ENCODE data around the gene LMAN2L.
"Not testable (repeated sequence)": the region's sequence is repeated elsewhere in the genome, so short reads cannot be mapped to it uniquely, and the experiment has no call there.

The LMAN2L gene

GRCh38 chr2:96680561-96681141, 59.2 kb downstream of the LMAN2L start:
- H3K36me3 ChIP-seq (ENCODE audit: insufficient read depth, low read depth, low read length) = no peaks in the 10 kb centered on the region
- no peaks in the 10 kb centered on the region for H3K27me3 ChIP-seq (ENCODE audit: insufficient read depth, low read length)
- H3K4me1 ChIP-seq (ENCODE audit: insufficient read depth, low read length) = no peaks in the 10 kb centered on the region; the same call in 1 of the 2 replicates
- no peak overlapping the region for H3K9ac ChIP-seq (ENCODE audit: low read depth, low read length)
- no peaks in the 10 kb centered on the region for H3K9me3 ChIP-seq (ENCODE audit: insufficient read depth, low read depth, low read length)
- H3K4me3 ChIP-seq (ENCODE audit: low read length) = no peak overlapping the region
- H3K27ac ChIP-seq (ENCODE audit: low read length) = no peak overlapping the region

- no peaks in the 10 kb centered on the region for H3K9me3 ChIP-seq (ENCODE audit: insufficient read depth, low read depth, low read length)
- no peaks in the 10 kb centered on the region; the same call in 1 of the 2 replicates for H3K4me1 ChIP-seq (ENCODE audit: insufficient read depth, low read length)
- no peak overlapping the region for H3K27ac ChIP-seq (ENCODE audit: low read length)
- no peak overlapping the region for H3K9ac ChIP-seq (ENCODE audit: low read depth, low read length)
- H3K27me3 ChIP-seq (ENCODE audit: insufficient read depth, low read length) = no peaks in the 10 kb centered on the region
- no peak overlapping the region for H3K4me3 ChIP-seq (ENCODE audit: low read length)
- H3K36me3 ChIP-seq (ENCODE audit: insufficient read depth, low read depth, low read length) = no peaks in the 10 kb centered on the region
Observed at GRCh38 chr2:96679848-96680247, 60.0 kb downstream of the LMAN2L start.

GRCh38 chr2:96669539-96670215, 70.2 kb downstream of the LMAN2L start:
- Histone ChIP-seq H3K4me3 (ENCODE audit: low read length) (no peak overlapping the region), H3K36me3 (ENCODE audit: insufficient read depth, low read depth, low read length) (no peaks in the 10 kb centered on the region), H3K9me3 (ENCODE audit: insufficient read depth, low read depth, low read length) (peaks cover under 1% of the 10 kb centered on the region; the same call in 1 of the 2 replicates), H3K4me1 (ENCODE audit: insufficient read depth, low read length) (no peaks in the 10 kb centered on the region), H3K9ac (ENCODE audit: low read depth, low read length) (no peak overlapping the region), H3K27me3 (ENCODE audit: insufficient read depth, low read length) (no peaks in the 10 kb centered on the region), H3K27ac (ENCODE audit: low read length) (no peak overlapping the region)

GRCh38 chr2:96668771-96669170, 71.1 kb downstream of the LMAN2L start:
- Histone ChIP-seq H3K9me3 (ENCODE audit: insufficient read depth, low read depth, low read length) (peaks cover 7% of the 10 kb centered on the region; the same call in 1 of the 2 replicates), H3K9ac (ENCODE audit: low read depth, low read length) (no peak overlapping the region), H3K27me3 (ENCODE audit: insufficient read depth, low read length) (no peaks in the 10 kb centered on the region), H3K4me3 (ENCODE audit: low read length) (no peak overlapping the region), H3K27ac (ENCODE audit: low read length) (no peak overlapping the region), H3K36me3 (ENCODE audit: insufficient read depth, low read depth, low read length) (no peaks in the 10 kb centered on the region), H3K4me1 (ENCODE audit: insufficient read depth, low read length) (no peaks in the 10 kb centered on the region)

GRCh38 chr2:96665717-96666116, 74.1 kb downstream of the LMAN2L start:
- H3K27me3 ChIP-seq (ENCODE audit: insufficient read depth, low read length); H3K36me3 ChIP-seq (ENCODE audit: insufficient read depth, low read depth, low read length); H3K9ac ChIP-seq (ENCODE audit: low read depth, low read length); H3K27ac ChIP-seq (ENCODE audit: low read length); H3K4me1 ChIP-seq (ENCODE audit: insufficient read depth, low read length); H3K9me3 ChIP-seq (ENCODE audit: insufficient read depth, low read depth, low read length); H3K4me3 ChIP-seq (ENCODE audit: low read length): not testable (repeated sequence)

GRCh38 chr2:96665083-96665569, 74.7 kb downstream of the LMAN2L start:
- Histone ChIP-seq H3K27ac (ENCODE audit: low read length) (no peak overlapping the region), H3K9ac (ENCODE audit: low read depth, low read length) (no peak overlapping the region), H3K9me3 (ENCODE audit: insufficient read depth, low read depth, low read length) (peaks cover 7% of the 10 kb centered on the region; the same call in 1 of the 2 replicates), H3K4me3 (ENCODE audit: low read length) (no peak overlapping the region), H3K36me3 (ENCODE audit: insufficient read depth, low read depth, low read length) (no peaks in the 10 kb centered on the region), H3K27me3 (ENCODE audit: insufficient read depth, low read length) (no peaks in the 10 kb centered on the region), H3K4me1 (ENCODE audit: insufficient read depth, low read length) (no peaks in the 10 kb centered on the region)

- Histone ChIP-seq H3K36me3 (ENCODE audit: insufficient read depth, low read depth, low read length) (no peaks in the 10 kb centered on the region), H3K4me3 (ENCODE audit: low read length) (no peak overlapping the region), H3K27ac (ENCODE audit: low read length) (no peak overlapping the region)
Observed at GRCh38 chr2:96664366-96664925, 75.4 kb downstream of the LMAN2L start.

GRCh38 chr2:96663829-96664228, 76.0 kb downstream of the LMAN2L start:
- peaks cover 7% of the 10 kb centered on the region; the same call in 1 of the 2 replicates for H3K9me3 ChIP-seq (ENCODE audit: insufficient read depth, low read depth, low read length)
- H3K36me3 ChIP-seq (ENCODE audit: insufficient read depth, low read depth, low read length) = no peaks in the 10 kb centered on the region
- no peak overlapping the region for H3K4me3 ChIP-seq (ENCODE audit: low read length)
- H3K9ac ChIP-seq (ENCODE audit: low read depth, low read length) = no peak overlapping the region
- H3K4me1 ChIP-seq (ENCODE audit: insufficient read depth, low read length) = no peaks in the 10 kb centered on the region
- H3K27ac ChIP-seq (ENCODE audit: low read length) = no peak overlapping the region
- no peaks in the 10 kb centered on the region for H3K27me3 ChIP-seq (ENCODE audit: insufficient read depth, low read length)

More at GRCh38 chr2:96664366-96664925, 75.4 kb downstream of the LMAN2L start:
- H3K27me3 ChIP-seq (ENCODE audit: insufficient read depth, low read length) = no peaks in the 10 kb centered on the region
- peaks cover 7% of the 10 kb centered on the region; the same call in 1 of the 2 replicates for H3K9me3 ChIP-seq (ENCODE audit: insufficient read depth, low read depth, low read length)
- H3K9ac ChIP-seq (ENCODE audit: low read depth, low read length) = no peak overlapping the region
- H3K4me1 ChIP-seq (ENCODE audit: insufficient read depth, low read length) = no peaks in the 10 kb centered on the region

GRCh38 chr2:96663177-96663576, 76.7 kb downstream of the LMAN2L start:
- Histone ChIP-seq H3K36me3 (ENCODE audit: insufficient read depth, low read depth, low read length) (no peaks in the 10 kb centered on the region), H3K9ac (ENCODE audit: low read depth, low read length) (no peak overlapping the region), H3K4me3 (ENCODE audit: low read length) (no peak overlapping the region), H3K4me1 (ENCODE audit: insufficient read depth, low read length) (no peaks in the 10 kb centered on the region), H3K27me3 (ENCODE audit: insufficient read depth, low read length) (no peaks in the 10 kb centered on the region), H3K27ac (ENCODE audit: low read length) (no peak overlapping the region), H3K9me3 (ENCODE audit: insufficient read depth, low read depth, low read length) (peaks cover 7% of the 10 kb centered on the region; the same call in 1 of the 2 replicates)

- Histone ChIP-seq H3K27me3 (ENCODE audit: insufficient read depth, low read length) (no peaks in the 10 kb centered on the region), H3K36me3 (ENCODE audit: insufficient read depth, low read depth, low read length) (no peaks in the 10 kb centered on the region), H3K27ac (ENCODE audit: low read length) (no peak overlapping the region), H3K4me3 (ENCODE audit: low read length) (no peak overlapping the region), H3K4me1 (ENCODE audit: insufficient read depth, low read length) (no peaks in the 10 kb centered on the region), H3K9me3 (ENCODE audit: insufficient read depth, low read depth, low read length) (peaks cover 7% of the 10 kb centered on the region; the same call in 1 of the 2 replicates), H3K9ac (ENCODE audit: low read depth, low read length) (no peak overlapping the region)
Observed at GRCh38 chr2:96662360-96662759, 77.5 kb downstream of the LMAN2L start.

GRCh38 chr2:96661324-96661723, 78.5 kb downstream of the LMAN2L start:
- no peak overlapping the region for H3K27ac ChIP-seq (ENCODE audit: low read length)
- H3K4me1 ChIP-seq (ENCODE audit: insufficient read depth, low read length) = no peaks in the 10 kb centered on the region
- H3K36me3 ChIP-seq (ENCODE audit: insufficient read depth, low read depth, low read length) = no peaks in the 10 kb centered on the region
- peaks cover 7% of the 10 kb centered on the region; the same call in 1 of the 2 replicates for H3K9me3 ChIP-seq (ENCODE audit: insufficient read depth, low read depth, low read length)
- no peak overlapping the region for H3K9ac ChIP-seq (ENCODE audit: low read depth, low read length)
- no peak overlapping the region for H3K4me3 ChIP-seq (ENCODE audit: low read length)
- H3K27me3 ChIP-seq (ENCODE audit: insufficient read depth, low read length) = no peaks in the 10 kb centered on the region

GRCh38 chr2:96656540-96656939, 83.3 kb downstream of the LMAN2L start:
- Histone ChIP-seq H3K4me1 (ENCODE audit: insufficient read depth, low read length) (no peaks in the 10 kb centered on the region), H3K27ac (ENCODE audit: low read length) (no peak overlapping the region), H3K9me3 (ENCODE audit: insufficient read depth, low read depth, low read length) (no peaks in the 10 kb centered on the region), H3K4me3 (ENCODE audit: low read length) (no peak overlapping the region), H3K9ac (ENCODE audit: low read depth, low read length) (no peak overlapping the region), H3K27me3 (ENCODE audit: insufficient read depth, low read length) (no peaks in the 10 kb centered on the region), H3K36me3 (ENCODE audit: insufficient read depth, low read depth, low read length) (no peaks in the 10 kb centered on the region)
